ENCODE results near the gene SH3D19.

Gene SH3D19

DNA sequence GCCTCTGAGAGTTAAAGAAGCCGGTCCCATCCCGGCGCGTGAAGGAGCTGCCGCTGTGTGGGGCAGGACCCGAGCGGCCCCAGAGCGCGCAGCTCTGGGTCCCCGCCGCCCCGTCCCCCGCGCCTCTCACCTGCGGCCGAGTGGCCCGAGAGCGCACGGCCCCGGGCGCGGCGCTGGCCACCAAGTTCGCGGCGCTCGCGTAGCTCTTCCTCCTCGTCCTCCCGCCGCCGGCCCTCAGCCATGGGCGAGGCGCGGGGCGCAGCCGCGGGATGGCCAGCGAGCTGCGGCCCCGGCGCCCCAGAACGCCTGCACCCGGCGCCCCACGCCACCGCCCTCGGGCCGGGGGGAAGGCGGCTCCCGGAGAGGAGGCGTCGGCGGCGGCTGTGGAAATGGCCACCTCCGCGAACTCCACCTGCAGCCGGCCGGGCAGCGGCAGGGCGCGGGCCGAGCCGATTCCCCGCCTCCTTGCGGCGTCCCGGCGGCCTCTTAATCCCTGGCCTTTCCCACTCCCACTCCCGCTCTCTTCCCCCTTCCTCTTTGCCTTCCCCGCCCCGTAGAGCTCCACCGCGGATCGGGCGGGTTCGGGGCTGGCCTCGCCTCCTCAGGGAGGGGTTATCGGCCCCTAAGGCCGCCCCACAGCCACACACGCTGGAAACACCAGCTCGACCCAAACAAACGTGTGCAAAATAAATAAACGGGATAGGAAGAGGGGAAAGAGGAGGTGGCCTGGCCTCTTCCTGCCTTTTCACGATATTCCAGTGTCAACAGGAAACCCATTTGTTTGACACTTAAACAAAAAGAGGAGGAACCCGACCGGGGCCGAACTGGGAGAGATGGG, at the start of gene SH3D19:
Gene SH3D19 (minus strand): TSS at position 495 of the 838 bp plus-strand sequence. CDS start 253 bp downstream, at position 242.
- TF ChIP-seq, protein P1, sequence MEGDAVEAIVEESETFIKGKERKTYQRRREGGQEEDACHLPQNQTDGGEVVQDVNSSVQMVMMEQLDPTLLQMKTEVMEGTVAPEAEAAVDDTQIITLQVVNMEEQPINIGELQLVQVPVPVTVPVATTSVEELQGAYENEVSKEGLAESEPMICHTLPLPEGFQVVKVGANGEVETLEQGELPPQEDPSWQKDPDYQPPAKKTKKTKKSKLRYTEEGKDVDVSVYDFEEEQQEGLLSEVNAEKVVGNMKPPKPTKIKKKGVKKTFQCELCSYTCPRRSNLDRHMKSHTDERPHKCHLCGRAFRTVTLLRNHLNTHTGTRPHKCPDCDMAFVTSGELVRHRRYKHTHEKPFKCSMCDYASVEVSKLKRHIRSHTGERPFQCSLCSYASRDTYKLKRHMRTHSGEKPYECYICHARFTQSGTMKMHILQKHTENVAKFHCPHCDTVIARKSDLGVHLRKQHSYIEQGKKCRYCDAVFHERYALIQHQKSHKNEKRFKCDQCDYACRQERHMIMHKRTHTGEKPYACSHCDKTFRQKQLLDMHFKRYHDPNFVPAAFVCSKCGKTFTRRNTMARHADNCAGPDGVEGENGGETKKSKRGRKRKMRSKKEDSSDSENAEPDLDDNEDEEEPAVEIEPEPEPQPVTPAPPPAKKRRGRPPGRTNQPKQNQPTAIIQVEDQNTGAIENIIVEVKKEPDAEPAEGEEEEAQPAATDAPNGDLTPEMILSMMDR (IDR thresholded peaks at IDR 0.05): no peak

- TF ChIP-seq, protein P1 (IDR thresholded peaks at IDR 0.05): peak; percentile 93
Measured at GRCh38 chr4:151362404-151363164, 37.2 kb upstream of the SH3D19 start.

- TF ChIP-seq, protein P1 (IDR thresholded peaks at IDR 0.05): no peak
Measured at GRCh38 chr4:151361966-151362365, 36.6 kb upstream of the SH3D19 start.

- TF ChIP-seq, protein P1 (IDR thresholded peaks at IDR 0.05): no peak
Measured at GRCh38 chr4:151361126-151361525, 35.7 kb upstream of the SH3D19 start.

DNA sequence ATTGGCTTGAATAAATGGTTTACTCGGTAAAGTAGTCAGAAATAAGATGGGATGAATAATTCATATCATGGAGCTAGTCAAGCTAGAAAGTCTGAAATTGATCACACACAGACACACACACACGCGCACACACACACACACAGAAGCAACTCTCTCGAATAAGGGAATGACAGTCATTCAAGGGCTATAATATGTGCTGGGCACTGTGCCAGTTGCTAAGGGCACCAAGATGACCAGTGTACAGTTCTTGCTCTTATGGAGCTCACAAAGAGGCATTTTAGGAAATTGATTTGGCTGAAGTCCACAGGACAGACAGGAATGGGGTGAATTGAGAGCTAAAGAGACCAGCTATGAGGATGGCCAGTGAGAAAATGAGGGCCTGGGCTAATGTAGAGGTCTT, 34.2 kb upstream of the SH3D19 start:
- TF ChIP-seq, protein P1 (IDR thresholded peaks at IDR 0.05): no peak

- TF ChIP-seq, protein P1 (IDR thresholded peaks at IDR 0.05): no peak
Measured at GRCh38 chr4:151358266-151358665, 32.9 kb upstream of the SH3D19 start.

DNA sequence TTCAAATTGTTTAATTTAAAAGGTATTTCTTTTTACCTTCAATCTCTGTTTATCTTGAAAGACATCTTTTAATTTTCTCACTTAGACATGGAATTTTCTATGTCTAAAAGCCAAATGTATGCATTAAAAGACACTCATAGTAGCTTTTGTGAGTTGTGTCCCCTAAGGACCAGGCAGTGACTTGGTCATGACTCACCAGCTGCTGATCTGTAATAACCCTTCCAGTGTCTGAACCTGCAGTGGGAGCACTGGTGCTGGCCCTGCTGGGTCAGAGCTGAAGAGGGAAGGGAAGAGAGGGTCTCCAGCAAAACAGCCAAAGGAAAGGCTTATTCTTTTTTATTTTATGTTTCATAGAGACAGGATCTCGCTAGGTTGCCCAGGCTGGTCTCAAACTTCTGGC, 31.1 kb upstream of the SH3D19 start:
- TF ChIP-seq, protein P1 (IDR thresholded peaks at IDR 0.05): no peak
